Muscle of arm (tissue), 14 donors: Measurements from ENCODE around the gene RNF4. TPM values are rescaled to one million over a fixed set of nuclear protein-coding genes. Genes with fewer than 3 reads are reported as not detected.
"Not testable (repeated sequence)": the region's sequence is repeated elsewhere in the genome, so short reads cannot be mapped to it uniquely, and the experiment has no call there.

Experiments used
- DNase-seq: peaks from one replicate; pipeline ENCODE4 v3.0.0-alpha.2; 2013
- long read RNA-seq, 11 donors: transcript quantifications; one replicate each; lab custom pipeline, GENCODE V29; 2026
- polyA plus RNA-seq, 12 donors: library from polyadenylated mRNA; unstranded; fragments of 120-200 nt; gene quantifications; one replicate each; pipeline ENCODE4 v1.2.1, GENCODE V29; 2013; ENCODE audit not compliant: insufficient read length in 12 of 12

The RNF4 gene
- polyA plus RNA-seq, result 10 to 100 TPM in 11 of 12 donors, not detected in 1; 34.0 to 56.8 (median 39.0) TPM
- long read RNA-seq, donor 1, partial matches to known transcripts, result 6 of 33 reads
- long read RNA-seq, donor 1, other reads (novel, unspliced or antisense), result 25 of 33 reads
- long read RNA-seq, donor 2, partial matches to known transcripts, result 0 of 20 reads
- long read RNA-seq, donor 2, other reads (novel, unspliced or antisense), result 20 of 20 reads
- long read RNA-seq, donor 3, partial matches to known transcripts, result 0 of 6 reads
- long read RNA-seq, donor 3, other reads (novel, unspliced or antisense), result 6 of 6 reads
- long read RNA-seq, donor 4, partial matches to known transcripts, result 0 of 8 reads
- long read RNA-seq, donor 4, other reads (novel, unspliced or antisense), result 8 of 8 reads
- long read RNA-seq, donor 5, partial matches to known transcripts, result 0 of 27 reads
- long read RNA-seq, donor 5, other reads (novel, unspliced or antisense), result 27 of 27 reads
- long read RNA-seq, donor 6, partial matches to known transcripts, result 0 of 15 reads
- long read RNA-seq, donor 6, other reads (novel, unspliced or antisense), result 11 of 15 reads
- long read RNA-seq, donor 7, partial matches to known transcripts, result 0 of 5 reads
- long read RNA-seq, donor 7, other reads (novel, unspliced or antisense), result 5 of 5 reads
- long read RNA-seq, donor 8, partial matches to known transcripts, result 0 of 23 reads
- long read RNA-seq, donor 8, other reads (novel, unspliced or antisense), result 23 of 23 reads
- long read RNA-seq, donor 9, partial matches to known transcripts, result 0 of 5 reads
- long read RNA-seq, donor 9, other reads (novel, unspliced or antisense), result 5 of 5 reads
- long read RNA-seq, donor 10, partial matches to known transcripts, result 0 of 7 reads
- long read RNA-seq, donor 10, other reads (novel, unspliced or antisense), result 7 of 7 reads
- long read RNA-seq, donor 11, partial matches to known transcripts, result 13 of 27 reads
- long read RNA-seq, donor 11, other reads (novel, unspliced or antisense), result 11 of 27 reads

DNA sequence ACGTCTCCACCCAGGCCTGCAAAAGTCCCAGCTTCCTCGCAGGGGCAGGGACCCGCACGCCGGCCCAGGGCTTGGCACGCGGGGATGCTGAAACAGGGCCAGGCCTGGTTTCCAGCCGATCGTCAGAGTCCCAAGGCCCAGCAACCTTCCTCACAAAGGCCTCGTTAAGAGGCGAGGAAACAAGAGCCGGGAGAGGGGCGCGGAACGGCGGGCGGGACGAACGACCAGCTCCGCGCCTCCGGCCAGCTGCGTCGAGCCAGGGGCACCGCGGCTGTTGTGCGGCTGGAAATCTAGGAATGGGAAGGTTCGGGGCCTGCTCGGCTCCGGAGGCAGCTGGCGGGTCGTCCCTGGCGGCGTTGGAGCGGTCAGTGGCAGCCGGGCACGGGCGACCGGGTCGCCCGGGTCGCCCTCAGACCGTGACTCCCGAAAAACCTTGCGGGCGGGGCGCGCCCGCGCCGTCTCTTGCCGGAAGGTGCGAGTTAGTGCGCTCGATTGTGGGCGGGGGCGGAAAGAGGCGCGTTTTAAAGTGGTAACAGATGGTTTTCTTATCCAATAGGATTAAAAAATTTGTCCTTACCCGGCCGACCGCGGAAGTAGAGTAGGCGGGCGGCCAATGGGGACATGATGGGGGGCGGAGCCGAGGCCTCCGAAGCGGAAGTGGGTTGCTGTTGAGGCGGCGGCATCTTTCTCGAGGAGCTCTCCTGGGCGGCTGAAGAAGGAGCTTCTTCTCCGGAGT is at the start of gene RNF4:
Gene RNF4 (plus strand): TSS at position 651 of the 736 bp plus-strand sequence. CDS start 21,388 bp downstream, outside the sequence.
- peak; percentile 97 for DNase-seq

- DNase-seq, result no peak
Observed at GRCh38 chr4:2419814-2420213, 49.1 kb upstream of the RNF4 start.

DNA sequence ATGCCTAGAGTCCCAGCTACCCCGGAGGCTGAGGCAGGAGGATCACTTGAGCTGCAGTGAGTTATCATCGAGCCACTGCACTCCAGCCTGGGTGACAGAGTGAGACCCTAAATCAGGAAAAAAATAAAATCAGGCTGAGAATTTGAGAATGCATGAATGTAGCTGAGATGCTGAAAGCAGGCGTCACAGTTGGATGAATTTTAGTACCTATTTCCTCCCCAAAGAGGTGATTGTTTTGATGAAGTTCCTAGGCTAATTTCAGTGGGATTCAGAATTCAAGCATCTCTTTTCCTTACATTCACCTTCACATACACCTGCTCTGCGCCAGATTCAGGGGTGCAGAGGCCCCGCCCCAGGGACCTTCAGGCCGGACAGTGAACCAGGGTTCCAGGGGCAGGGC is 47.0 kb upstream of the RNF4 start:
- no peak for DNase-seq

DNA sequence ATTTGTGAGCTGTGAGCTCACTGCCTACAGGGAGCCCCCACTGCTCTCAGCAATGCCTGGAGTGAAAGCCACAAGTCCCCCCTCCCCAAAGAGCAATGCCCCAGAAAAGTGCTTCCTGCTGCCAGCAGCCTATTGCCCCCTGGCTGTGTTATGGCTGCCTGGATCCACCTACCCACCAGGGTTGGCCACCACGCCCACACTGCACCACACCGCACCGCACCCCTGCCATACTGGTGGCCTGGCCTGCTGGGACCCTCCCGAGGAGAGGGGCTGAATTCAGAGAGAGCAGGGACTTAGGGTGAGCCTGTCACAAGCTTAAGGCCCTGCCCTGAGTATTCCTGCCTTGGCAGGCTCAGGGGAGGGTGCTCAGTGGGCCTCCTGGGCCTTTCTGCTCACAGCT is 45.8 kb upstream of the RNF4 start:
- no peak for DNase-seq

DNA sequence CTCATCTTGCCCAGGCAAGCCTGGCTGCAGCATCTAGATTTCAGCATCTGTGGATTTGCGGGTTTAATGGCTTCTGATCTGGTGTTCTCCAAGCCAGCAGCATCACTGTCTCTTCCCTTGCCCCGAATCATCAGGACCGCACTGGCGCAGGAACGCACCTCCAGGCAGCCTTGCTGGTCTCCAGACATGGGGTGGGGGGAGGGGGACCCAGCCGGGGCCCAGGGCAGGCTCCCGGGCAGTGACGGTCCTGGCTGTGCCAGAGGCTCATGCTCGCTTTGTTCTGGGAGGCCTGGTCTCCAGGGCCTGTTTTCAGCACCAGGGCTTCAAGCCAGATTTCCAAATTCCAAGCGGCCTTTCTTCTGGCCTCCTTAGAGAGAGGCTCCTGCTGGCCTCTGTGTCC is 45.2 kb upstream of the RNF4 start:
- DNase-seq, result no peak

DNA sequence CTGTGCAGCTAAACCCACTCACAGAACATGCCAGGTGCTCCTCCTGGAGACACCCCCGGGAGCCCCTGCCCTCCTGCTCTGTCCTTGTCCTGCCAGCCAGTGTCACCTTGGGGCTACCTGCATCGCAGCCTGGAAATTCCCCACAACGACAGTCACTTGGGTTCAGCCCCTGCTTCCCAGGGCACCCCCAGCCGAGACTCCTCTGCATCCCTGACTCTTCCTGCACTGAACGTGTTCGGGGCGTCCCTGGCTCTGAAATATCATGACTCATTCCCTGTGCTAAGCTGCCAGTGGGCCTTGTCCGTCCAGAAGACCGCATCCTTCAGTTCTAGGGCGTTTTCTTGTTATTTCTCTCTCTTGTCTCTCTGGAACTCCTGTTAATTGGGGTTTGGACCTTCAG is 44.3 kb upstream of the RNF4 start:
- DNase-seq, result no peak

DNA sequence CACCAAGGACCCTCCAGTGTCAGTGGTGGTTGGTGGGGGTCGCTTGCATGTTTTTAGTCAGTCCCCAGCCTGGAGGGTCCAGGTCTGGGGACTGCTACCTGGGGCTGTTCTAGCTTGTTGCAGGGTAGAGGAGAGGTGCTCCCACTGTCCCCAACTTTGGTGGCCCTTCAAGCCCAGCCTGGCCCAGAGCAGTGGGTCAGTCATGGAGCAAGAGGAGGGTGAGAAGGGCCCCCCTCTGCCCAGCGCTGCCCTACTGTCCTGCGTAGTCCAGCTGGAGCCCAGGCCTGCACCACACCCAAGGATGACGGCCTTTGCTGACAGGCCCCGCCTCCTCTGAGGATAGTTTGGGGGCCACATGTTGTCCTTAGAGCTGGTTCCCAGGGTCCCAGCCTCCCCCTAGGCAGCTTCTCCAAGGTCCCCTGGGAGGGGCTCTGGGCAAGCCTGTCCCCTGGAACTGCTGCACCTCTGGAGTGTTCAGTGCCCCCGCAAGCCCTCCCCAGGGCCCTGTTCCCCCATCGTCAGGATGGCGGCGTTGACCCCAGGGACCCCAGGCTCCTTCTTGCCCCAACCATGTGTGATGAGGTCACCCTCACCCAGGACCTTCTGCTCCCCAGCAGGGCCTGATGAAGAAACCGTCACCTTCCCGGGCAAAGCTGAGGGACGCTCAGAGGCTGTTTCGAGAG is 43.4 kb upstream of the RNF4 start:
- no peak for DNase-seq

DNA sequence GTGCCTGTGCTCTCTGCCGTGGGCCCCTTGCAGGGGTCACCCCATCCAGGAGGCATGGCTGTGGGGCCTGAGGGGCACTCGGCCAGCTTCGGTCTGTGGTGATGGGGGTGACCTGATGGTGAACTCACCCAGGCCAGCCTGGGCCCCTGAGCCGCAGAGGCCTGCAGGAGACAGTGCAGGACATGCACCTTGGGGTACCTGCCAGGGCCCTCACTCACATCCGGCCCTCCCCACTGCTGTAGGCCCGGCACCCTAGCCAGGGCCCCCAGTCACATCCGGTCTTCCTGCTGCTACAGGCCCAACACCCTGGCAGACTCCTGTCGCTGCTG is 42.9 kb upstream of the RNF4 start:
- DNase-seq, result no peak

DNA sequence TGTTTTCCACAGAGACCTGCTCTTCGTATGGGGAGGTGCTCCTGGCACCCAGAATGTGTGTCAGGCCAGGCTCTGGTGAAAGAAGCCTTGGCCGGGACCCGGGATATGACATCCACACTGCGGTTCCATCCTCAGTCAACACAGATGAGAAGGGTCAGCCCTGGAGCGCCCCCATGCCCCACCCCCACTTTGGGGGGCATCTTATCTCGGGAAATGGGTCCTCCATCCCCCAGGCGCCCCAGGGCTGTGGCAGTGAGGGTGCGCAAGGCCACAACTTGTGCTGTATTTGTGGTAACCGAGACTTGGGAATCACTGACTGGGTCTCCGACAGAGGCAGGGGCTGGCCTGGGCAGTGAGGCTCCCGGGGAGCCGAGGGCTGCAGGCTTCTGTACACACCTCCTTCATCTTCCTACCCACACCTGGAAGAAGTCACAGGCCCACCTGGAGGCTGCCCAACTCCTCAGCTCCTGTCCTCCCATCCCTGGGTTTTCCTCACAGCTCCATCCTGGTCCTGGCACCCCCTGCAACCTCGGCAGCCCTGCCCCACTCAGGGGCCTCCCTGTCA is 42.1 kb upstream of the RNF4 start:
- no peak for DNase-seq

- no peak for DNase-seq
Observed at GRCh38 chr4:2427383-2428334, 41.2 kb upstream of the RNF4 start.

- no peak for DNase-seq
Observed at GRCh38 chr4:2428496-2429213, 40.3 kb upstream of the RNF4 start.

GRCh38 chr4:2429945-2430757 is 38.8 kb upstream of the RNF4 start:
- DNase-seq, result not testable (repeated sequence)

- no peak for DNase-seq
Observed at GRCh38 chr4:2432004-2432403, 36.9 kb upstream of the RNF4 start.

DNA sequence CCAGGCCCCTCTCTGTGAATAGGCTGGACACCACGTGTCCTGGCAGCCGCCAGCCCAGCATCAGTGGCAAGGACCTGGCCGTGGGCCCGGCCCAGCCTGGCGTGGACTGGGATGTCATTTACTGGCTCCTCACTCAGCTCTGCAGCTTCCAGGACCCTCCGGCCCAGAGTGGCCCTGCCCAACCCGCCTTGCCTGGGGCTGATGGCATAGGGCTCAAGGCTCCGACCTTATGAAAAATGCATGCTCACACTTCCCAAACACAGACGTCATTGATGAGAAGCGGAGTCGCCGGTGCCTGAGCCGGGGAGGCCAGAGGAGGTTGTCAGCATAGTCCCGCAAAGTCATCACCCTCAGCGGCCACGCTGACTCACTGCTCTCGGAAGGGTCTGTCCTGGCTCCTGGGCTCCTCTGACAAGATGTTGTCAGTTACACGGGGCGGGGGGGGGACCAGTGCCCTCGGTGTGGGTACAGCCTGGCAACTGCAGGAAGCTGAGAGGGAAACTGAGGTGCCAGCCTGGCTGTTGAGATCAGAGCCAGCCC is 35.8 kb upstream of the RNF4 start:
- no peak for DNase-seq

- no peak for DNase-seq
Observed at GRCh38 chr4:2433609-2434350, 35.1 kb upstream of the RNF4 start.

GRCh38 chr4:2434420-2434819 is 34.5 kb upstream of the RNF4 start:
- no peak for DNase-seq

DNA sequence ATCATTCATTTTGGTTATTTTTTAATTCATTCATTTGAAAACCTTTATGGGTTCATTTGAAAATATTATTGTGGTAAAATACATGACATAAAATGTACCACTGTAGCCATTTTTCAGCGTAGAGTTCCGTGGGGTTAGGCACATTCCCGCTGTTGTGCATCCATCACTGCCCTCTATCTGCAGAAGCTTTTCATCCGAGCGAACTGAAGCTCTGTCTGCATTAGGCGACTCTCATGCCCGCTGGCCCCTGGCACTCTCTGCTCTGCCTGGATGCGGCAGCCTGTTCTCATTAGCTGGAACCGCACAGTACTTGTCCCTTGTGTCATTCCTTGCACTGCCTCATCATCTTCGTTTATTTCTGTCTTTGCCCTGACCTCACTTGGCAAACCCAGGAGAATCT is 32.6 kb upstream of the RNF4 start:
- DNase-seq, result peak; percentile 10
